Measurements from ENCODE around the gene RAB11FIP4. TPM values are rescaled to one million over a fixed set of nuclear protein-coding genes. Genes with fewer than 3 reads are reported as not detected.

The RAB11FIP4 gene
- total RNA-seq, 1 experiment from 2014 or later: 15.1 TPM

- no peak for TF ChIP-seq MAX (IDR thresholded peaks at IDR 0.05)
- no peak for TF ChIP-seq ELF1 (IDR thresholded peaks at IDR 0.05; ENCODE audit: borderline replicate concordance, low read depth)
- no peak for TF ChIP-seq POLR2AphosphoS5 (IDR thresholded peaks at IDR 0.05; ENCODE audit: low read depth, low read length)
- TF ChIP-seq CEBPB (IDR thresholded peaks at IDR 0.05; ENCODE audit: low read depth): no peak
- no peak for TF ChIP-seq YY1 (IDR thresholded peaks at IDR 0.05; ENCODE audit: extremely low read depth, insufficient replicate concordance, low read depth, low read length)
- no peak for TF ChIP-seq SP1 (IDR thresholded peaks at IDR 0.05; ENCODE audit: low read depth)
- TF ChIP-seq EZH2 (IDR thresholded peaks at IDR 0.05): no peak
- no peak for TF ChIP-seq TCF7L2 (IDR thresholded peaks at IDR 0.05; ENCODE audit: borderline replicate concordance, extremely low read depth, insufficient read depth, insufficient read length)
- TF ChIP-seq EZH2phosphoT487 (IDR thresholded peaks at IDR 0.05; ENCODE audit: borderline replicate concordance): no peak
- TF ChIP-seq ATF3 (IDR thresholded peaks at IDR 0.05): no peak
- TF ChIP-seq CBX3 (IDR thresholded peaks at IDR 0.05; ENCODE audit: low read depth): no peak
- no peak overlapping the region for H3K4me2 ChIP-seq (ENCODE audit: low read length)
- BruUV-seq (replicated peaks): no TSS peak
- H3K4me3 ChIP-seq (replicated peaks in 1 of 2; ENCODE audit: low read depth in 1 of 2, low read length in 2 of 2): no peak overlapping the region
- DNase-seq (ENCODE audit: low read depth, low spot score) (no peak), ATAC-seq (no peak)
- ChIA-PET RAD21 (ENCODE audit: low non-redundant PET in 1 of 2, low total read pairs in 2 of 2, uncharacterized antibody in 2 of 2, unreplicated experiment in 2 of 2) (no interaction called here), POLR2A (no interaction called here), CTCF (no interaction called here)
- no peaks in the 10 kb centered on the region for H3K9me3 ChIP-seq (ENCODE audit: control insufficient read depth in 1 of 2, insufficient read depth in 1 of 2, low read depth in 1 of 2, low read length in 2 of 2)
- no peaks in the 10 kb centered on the region for H3K9me2 ChIP-seq (ENCODE audit: insufficient read depth)
- no peaks in the 10 kb centered on the region for H4K20me1 ChIP-seq (ENCODE audit: insufficient read depth)
- no peaks in the 10 kb centered on the region for H3K36me3 ChIP-seq (ENCODE audit: control insufficient read depth in 1 of 2, insufficient read depth in 2 of 2, low read length in 2 of 2)
- no peak overlapping the region for H2AFZ ChIP-seq (ENCODE audit: low read depth, low read length, poor library complexity, severe bottlenecking)
- no peak overlapping the region for H3K9ac ChIP-seq (ENCODE audit: low read length)
- intact Hi-C loops (cut with micrococcal nuclease): no loop called here
- H3K4me1 ChIP-seq (ENCODE audit: control insufficient read depth in 1 of 2, insufficient read depth in 2 of 2, low read length in 2 of 2): peaks cover 0 to 4% of the 10 kb centered on the region in 2 experiments; a peak in 2 of 4 replicates
- H3K27ac ChIP-seq (ENCODE audit: low read depth, low read length): no peak overlapping the region
- no peaks in the 10 kb centered on the region for H3K79me2 ChIP-seq (ENCODE audit: insufficient read depth, low read length)
- no peaks in the 10 kb centered on the region for H3K27me3 ChIP-seq (ENCODE audit: insufficient read depth, low read length)
These were observed 121.3 kb downstream of the RAB11FIP4 start for GRCh38 chr17:31512796-31513195.

All from HCT116 (cell line).